PC-9 (cell line): ENCODE measurements around the gene IRS2.

ENCODE experiments used
- EZH2 ChIP-seq: fragments of 200-600 bp; sonication (generic); IDR thresholded peaks from 2 replicates; pipeline ENCODE4 v1.8.0; 2017; ENCODE audit warnings: antibody characterized with exemption, low read depth
- TF ChIP-seq, protein P1 (sequence below): fragments of 200-600 bp; sonication (generic); conservative IDR thresholded peaks from 2 replicates; pipeline ENCODE4 v1.6.1; 2017; ENCODE audit warnings: mixed run types, antibody characterized with exemption, mild to moderate bottlenecking, moderate library complexity

DNA sequence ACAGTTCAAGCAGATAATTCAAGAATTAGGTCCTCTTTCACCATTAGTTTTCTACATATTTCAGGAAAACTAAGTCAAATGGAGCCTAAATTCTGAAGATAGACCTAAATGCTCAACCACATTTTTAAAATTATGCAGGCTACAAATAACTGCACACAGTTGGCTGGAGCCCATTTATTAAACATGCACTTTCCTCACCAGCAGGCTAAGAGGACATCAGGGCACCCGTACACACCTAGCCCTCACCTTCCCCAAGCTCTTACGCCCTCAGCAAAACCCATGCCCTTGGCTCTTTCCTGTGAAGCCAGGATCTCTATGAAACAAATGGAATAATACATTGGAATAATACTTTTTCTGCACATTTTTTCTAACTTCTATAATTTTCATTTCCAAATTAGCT, 18.2 kb downstream of the IRS2 start:
- TF ChIP-seq, protein P1, sequence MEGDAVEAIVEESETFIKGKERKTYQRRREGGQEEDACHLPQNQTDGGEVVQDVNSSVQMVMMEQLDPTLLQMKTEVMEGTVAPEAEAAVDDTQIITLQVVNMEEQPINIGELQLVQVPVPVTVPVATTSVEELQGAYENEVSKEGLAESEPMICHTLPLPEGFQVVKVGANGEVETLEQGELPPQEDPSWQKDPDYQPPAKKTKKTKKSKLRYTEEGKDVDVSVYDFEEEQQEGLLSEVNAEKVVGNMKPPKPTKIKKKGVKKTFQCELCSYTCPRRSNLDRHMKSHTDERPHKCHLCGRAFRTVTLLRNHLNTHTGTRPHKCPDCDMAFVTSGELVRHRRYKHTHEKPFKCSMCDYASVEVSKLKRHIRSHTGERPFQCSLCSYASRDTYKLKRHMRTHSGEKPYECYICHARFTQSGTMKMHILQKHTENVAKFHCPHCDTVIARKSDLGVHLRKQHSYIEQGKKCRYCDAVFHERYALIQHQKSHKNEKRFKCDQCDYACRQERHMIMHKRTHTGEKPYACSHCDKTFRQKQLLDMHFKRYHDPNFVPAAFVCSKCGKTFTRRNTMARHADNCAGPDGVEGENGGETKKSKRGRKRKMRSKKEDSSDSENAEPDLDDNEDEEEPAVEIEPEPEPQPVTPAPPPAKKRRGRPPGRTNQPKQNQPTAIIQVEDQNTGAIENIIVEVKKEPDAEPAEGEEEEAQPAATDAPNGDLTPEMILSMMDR: no peak
- TF ChIP-seq EZH2: no peak
